ENCODE measurements around the gene RGR. TPM values are rescaled to one million over a fixed set of nuclear protein-coding genes. Genes with fewer than 3 reads are reported as not detected.
A peak's percentile ranks its signal among the peaks of the same experiment; 100 is the strongest.

RGR gene, protein sequence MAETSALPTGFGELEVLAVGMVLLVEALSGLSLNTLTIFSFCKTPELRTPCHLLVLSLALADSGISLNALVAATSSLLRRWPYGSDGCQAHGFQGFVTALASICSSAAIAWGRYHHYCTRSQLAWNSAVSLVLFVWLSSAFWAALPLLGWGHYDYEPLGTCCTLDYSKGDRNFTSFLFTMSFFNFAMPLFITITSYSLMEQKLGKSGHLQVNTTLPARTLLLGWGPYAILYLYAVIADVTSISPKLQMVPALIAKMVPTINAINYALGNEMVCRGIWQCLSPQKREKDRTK
- not detected for total RNA-seq
- polyA plus RNA-seq (ENCODE audit: insufficient read length in 6 of 6): under 1 TPM in 2 of 6 donors, not detected in 4; 0.26 to 0.27 TPM
- long read RNA-seq, donor 1: 0 reads
- long read RNA-seq, donor 2: 0 reads
- long read RNA-seq, donor 3: 0 reads
- long read RNA-seq, donor 4: 0 reads
- long read RNA-seq, donor 5: 0 reads
- long read RNA-seq, donor 6: 0 reads
- long read RNA-seq, donor 7: 0 reads
- long read RNA-seq, donor 8: 0 reads
- long read RNA-seq, donor 9: 0 reads
- long read RNA-seq, donor 10: 0 reads
- long read RNA-seq, donor 11: 0 reads
- long read RNA-seq, donor 12: 0 reads

DNA sequence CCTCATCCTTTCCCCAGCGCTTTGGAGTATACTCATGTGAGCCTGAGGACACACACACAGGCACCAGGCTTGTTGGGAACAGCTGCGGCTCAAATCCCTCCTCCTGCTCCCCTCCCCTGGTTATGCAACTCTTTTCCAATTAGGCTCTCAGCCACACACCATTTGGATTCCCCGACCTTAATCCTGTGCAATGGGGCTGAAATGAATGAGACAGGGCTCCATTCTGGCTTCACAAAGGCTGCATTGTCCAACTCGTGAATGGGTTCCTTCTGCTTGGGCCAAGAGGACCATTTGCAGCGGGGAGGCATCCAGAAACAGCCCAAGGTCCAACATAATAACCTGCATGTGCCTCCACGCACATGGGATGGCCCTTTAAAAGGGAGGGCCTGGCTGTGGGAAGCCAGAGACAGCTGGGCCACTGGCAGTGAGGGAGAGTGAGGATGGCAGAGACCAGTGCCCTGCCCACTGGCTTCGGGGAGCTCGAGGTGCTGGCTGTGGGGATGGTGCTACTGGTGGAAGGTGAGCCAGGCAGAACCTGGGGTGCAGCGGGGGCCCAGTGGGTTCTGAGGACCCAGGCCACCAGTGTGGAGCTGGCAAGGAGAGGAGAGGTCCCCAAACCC lies at the start of gene RGR:
Gene RGR (plus strand): TSS at position 403 of the 620 bp plus-strand sequence. CDS start 38 bp downstream, at position 441.
- Histone ChIP-seq H3K36me3 (no peaks in the 10 kb centered on the region), H3K27me3 (no peaks in the 10 kb centered on the region), H3K9me3 (no peaks in the 10 kb centered on the region), H3K27ac (no peak within 1 kb of the TSS), H3K4me1 (no peaks in the 10 kb centered on the region), H3K4me3 (no peak within 1 kb of the TSS)
- DNase-seq (peak in 2 of 4 donors; percentile 25 to 56), ATAC-seq (peak; percentile 74)
- TF ChIP-seq, protein P1, sequence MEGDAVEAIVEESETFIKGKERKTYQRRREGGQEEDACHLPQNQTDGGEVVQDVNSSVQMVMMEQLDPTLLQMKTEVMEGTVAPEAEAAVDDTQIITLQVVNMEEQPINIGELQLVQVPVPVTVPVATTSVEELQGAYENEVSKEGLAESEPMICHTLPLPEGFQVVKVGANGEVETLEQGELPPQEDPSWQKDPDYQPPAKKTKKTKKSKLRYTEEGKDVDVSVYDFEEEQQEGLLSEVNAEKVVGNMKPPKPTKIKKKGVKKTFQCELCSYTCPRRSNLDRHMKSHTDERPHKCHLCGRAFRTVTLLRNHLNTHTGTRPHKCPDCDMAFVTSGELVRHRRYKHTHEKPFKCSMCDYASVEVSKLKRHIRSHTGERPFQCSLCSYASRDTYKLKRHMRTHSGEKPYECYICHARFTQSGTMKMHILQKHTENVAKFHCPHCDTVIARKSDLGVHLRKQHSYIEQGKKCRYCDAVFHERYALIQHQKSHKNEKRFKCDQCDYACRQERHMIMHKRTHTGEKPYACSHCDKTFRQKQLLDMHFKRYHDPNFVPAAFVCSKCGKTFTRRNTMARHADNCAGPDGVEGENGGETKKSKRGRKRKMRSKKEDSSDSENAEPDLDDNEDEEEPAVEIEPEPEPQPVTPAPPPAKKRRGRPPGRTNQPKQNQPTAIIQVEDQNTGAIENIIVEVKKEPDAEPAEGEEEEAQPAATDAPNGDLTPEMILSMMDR (IDR thresholded peaks at IDR 0.05): no peak
- intact Hi-C loops (cut with DNase I): no loop called here

DNA sequence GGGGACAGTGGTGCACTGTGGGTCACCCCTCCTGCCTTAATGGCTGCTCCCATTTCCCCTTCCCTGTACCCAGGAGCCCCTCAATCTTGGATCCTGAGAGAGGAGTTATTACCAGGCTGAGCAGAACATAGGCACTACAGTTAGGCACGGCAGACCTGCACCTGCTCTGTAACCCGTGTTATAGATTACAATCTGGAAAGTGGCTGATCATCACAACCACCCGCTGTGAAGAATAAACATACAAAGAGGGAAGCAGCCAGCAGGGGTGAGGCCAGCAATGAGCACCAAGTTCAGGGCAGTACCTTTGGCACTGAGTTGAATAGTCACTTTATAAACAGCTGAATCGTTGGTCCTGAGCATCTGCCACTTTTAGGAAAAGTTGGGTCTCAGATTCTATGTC lies 48.8 kb upstream of the RGR start:
- no peaks in the 10 kb centered on the region for H3K9me3 ChIP-seq
- peaks cover 26 to 80% of the 10 kb centered on the region in 2 donors for H3K27me3 ChIP-seq
- TF ChIP-seq, protein P1 (IDR thresholded peaks at IDR 0.05): no peak
- H3K36me3 ChIP-seq: no peaks in the 10 kb centered on the region
- no peak for DNase-seq
- no peak for ATAC-seq
- no peak overlapping the region for H3K27ac ChIP-seq
- H3K4me3 ChIP-seq: no peak overlapping the region
- intact Hi-C loops (cut with DNase I): no loop called here
- peaks cover 9 to 14% of the 10 kb centered on the region in 2 donors for H3K4me1 ChIP-seq

DNA sequence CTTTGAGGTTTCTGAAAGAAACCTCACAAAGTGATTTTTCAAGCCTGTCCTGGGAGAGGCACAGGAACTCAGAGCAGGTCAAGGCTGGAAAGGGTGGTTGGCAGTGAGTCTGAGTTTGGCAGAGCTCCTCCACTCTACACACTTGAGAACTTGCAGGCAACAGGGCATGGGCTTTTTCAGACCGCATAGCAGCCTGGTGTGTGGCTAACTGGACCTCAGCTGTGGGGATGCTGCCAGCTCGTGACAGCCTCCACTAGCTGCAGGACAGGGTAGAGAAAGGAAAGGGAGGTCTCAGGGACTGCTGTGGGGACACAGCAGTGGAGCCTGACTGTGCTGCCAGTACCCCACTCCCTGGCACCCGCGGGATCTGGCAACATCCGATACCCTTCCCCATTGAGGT lies 47.9 kb upstream of the RGR start:
- TF ChIP-seq, protein P1 (IDR thresholded peaks at IDR 0.05): no peak
- H3K36me3 ChIP-seq: no peaks in the 10 kb centered on the region
- ATAC-seq: peak; percentile 49

DNA sequence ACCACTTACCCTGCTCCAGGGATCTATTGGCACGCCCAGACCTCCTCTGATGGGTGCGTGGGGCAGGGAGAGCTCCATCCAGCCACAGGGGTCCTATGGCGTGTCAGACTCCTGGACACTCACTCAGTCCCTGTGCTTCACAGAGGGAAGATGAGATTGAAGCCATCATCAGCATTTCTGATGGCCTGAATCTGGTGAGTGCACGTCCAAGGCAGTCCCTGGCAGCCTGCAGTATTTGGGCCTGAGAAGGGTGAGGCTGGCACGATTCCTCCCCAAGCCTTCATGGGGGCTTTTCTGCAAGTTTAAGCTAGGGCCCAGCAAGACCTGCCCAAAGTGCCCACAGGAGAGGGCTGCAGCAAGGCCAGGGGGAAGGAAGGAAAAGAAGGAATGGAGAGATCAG lies 47.2 kb upstream of the RGR start:
- TF ChIP-seq, protein P1 (IDR thresholded peaks at IDR 0.05): no peak
- H3K4me3 ChIP-seq: no peak overlapping the region
- intact Hi-C loops (cut with DNase I): no loop called here
- ATAC-seq (no peak), DNase-seq (no peak)
- H3K27me3 ChIP-seq: peaks cover 26 to 68% of the 10 kb centered on the region in 2 donors
- H3K36me3 ChIP-seq: no peaks in the 10 kb centered on the region
- peaks cover 9 to 14% of the 10 kb centered on the region in 2 donors for H3K4me1 ChIP-seq
- no peak overlapping the region for H3K27ac ChIP-seq
- H3K9me3 ChIP-seq: no peaks in the 10 kb centered on the region

More for the DNA sequence above, 47.9 kb upstream of the RGR start:
- no peak overlapping the region for H3K27ac ChIP-seq
- H3K4me1 ChIP-seq: peaks cover 9 to 14% of the 10 kb centered on the region in 2 donors
- H3K27me3 ChIP-seq: peaks cover 26 to 75% of the 10 kb centered on the region in 2 donors
- intact Hi-C loops (cut with DNase I): no loop called here
- no peak overlapping the region for H3K4me3 ChIP-seq
- DNase-seq: no peak
- no peaks in the 10 kb centered on the region for H3K9me3 ChIP-seq

Measured in left lung (tissue), 14 donors.